Loucy (cell line): ENCODE measurements around the gene ASIC4.

ENCODE experiments used
- EZH2phosphoT487 ChIP-seq: fragments of 200-600 bp; IDR thresholded peaks from 2 replicates; pipeline ENCODE4 v1.6.1; 2018; ENCODE audit warnings: antibody characterized with exemption, mild to moderate bottlenecking, moderate library complexity, borderline replicate concordance
- TF ChIP-seq, protein P1 (sequence below): fragments of 200-600 bp; sonication (generic); conservative IDR thresholded peaks from 2 replicates; pipeline ENCODE4 v1.5.1; 2014; ENCODE audit warnings: mild to moderate bottlenecking, antibody characterized with exemption, low read length

DNA sequence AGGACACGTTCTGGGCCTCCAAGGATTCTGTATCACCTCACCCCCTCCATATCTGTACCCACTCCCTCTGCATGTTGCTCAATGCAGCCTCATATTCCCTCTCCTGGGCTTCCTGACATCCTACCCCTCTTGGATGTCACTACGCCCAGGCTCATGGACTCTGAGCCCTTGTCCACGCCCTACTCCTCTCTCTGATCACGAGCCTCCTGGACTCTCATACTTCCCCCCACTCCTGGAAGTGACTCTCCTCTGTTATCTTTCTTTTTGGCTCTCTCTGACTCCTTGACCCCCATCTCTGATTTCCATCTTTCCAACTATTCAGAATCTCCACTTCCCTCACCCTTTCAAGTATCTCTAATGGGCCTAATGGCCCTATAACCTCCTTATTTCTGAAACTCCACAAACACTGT, 31.7 kb downstream of the ASIC4 start:
- TF ChIP-seq, protein P1, sequence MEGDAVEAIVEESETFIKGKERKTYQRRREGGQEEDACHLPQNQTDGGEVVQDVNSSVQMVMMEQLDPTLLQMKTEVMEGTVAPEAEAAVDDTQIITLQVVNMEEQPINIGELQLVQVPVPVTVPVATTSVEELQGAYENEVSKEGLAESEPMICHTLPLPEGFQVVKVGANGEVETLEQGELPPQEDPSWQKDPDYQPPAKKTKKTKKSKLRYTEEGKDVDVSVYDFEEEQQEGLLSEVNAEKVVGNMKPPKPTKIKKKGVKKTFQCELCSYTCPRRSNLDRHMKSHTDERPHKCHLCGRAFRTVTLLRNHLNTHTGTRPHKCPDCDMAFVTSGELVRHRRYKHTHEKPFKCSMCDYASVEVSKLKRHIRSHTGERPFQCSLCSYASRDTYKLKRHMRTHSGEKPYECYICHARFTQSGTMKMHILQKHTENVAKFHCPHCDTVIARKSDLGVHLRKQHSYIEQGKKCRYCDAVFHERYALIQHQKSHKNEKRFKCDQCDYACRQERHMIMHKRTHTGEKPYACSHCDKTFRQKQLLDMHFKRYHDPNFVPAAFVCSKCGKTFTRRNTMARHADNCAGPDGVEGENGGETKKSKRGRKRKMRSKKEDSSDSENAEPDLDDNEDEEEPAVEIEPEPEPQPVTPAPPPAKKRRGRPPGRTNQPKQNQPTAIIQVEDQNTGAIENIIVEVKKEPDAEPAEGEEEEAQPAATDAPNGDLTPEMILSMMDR, result no peak
- TF ChIP-seq EZH2phosphoT487, result no peak
